ENCODE data around the gene ABCC3. TPM values are rescaled to one million over a fixed set of nuclear protein-coding genes. Genes with fewer than 3 reads are reported as not detected.

The ABCC3 gene
- total RNA-seq, 3 donors from 2014 or later (not counting 1 experiment from before 2014, with no cell fraction given), result 1.6 to 13.2 (median 5.9) TPM

GRCh38 chr17:50691550-50692447 lies 57.1 kb downstream of the ABCC3 start:
- no peaks in the 10 kb centered on the region for H3K27me3 Mint-ChIP-seq (ENCODE audit: low read depth in 2 of 2)
- Histone ChIP-seq H3K4me1 (ENCODE audit: control insufficient read depth, insufficient read depth, low read length) (no peaks in the 10 kb centered on the region), H3K36me3 (ENCODE audit: control insufficient read depth, insufficient read depth, low read length) (peaks cover 33% of the 10 kb centered on the region), H3K9me3 (ENCODE audit: control insufficient read depth, insufficient read depth, low read length) (no peaks in the 10 kb centered on the region), H3K4me3 (ENCODE audit: low read length) (no peak overlapping the region), H3K27ac (ENCODE audit: low read length) (no peak overlapping the region), H3K27me3 (ENCODE audit: control insufficient read depth, insufficient read depth, low read length) (no peaks in the 10 kb centered on the region)
- TF ChIP-seq CTCF (IDR thresholded peaks at IDR 0.05), result no peak
- peak overlapping the region; percentile 24 to 29 for H3K27ac Mint-ChIP-seq
- 92% methylated on average over 5 of the region's 6 CpGs for WGBS (ENCODE audit: insufficient coverage)
- ATAC-seq (no peak), DNase-seq (no peak)
- peaks cover 0 to 4% of the 10 kb centered on the region in 2 donors for H3K4me1 Mint-ChIP-seq
- peaks cover 14% of the 10 kb centered on the region for H3K36me3 Mint-ChIP-seq
- intact Hi-C loops (cut with micrococcal nuclease), result no loop called here
- H3K9me3 Mint-ChIP-seq, result no peaks in the 10 kb centered on the region
- no peak overlapping the region for H3K4me3 Mint-ChIP-seq

- Mint-ChIP-seq H3K27me3 (ENCODE audit: low read depth in 2 of 2) (no peaks in the 10 kb centered on the region), H3K36me3 (peaks cover 19% of the 10 kb centered on the region), H3K4me3 (no peak overlapping the region), H3K27ac (peak overlapping the region; percentile 24 to 29), H3K9me3 (no peaks in the 10 kb centered on the region), H3K4me1 (peaks cover 0 to 4% of the 10 kb centered on the region in 2 donors)
- no peak for TF ChIP-seq CTCF (IDR thresholded peaks at IDR 0.05)
- peaks cover 40% of the 10 kb centered on the region for H3K36me3 ChIP-seq (ENCODE audit: control insufficient read depth, insufficient read depth, low read length)
- no peaks in the 10 kb centered on the region for H3K9me3 ChIP-seq (ENCODE audit: control insufficient read depth, insufficient read depth, low read length)
- no peak for DNase-seq
- H3K27me3 ChIP-seq (ENCODE audit: control insufficient read depth, insufficient read depth, low read length), result no peaks in the 10 kb centered on the region
- H3K27ac ChIP-seq (ENCODE audit: low read length), result no peak overlapping the region
- H3K4me3 ChIP-seq (ENCODE audit: low read length), result no peak overlapping the region
- 93% methylated on average over 6 of the region's 6 CpGs for WGBS (ENCODE audit: insufficient coverage)
- ATAC-seq, result no peak
- H3K4me1 ChIP-seq (ENCODE audit: control insufficient read depth, insufficient read depth, low read length), result no peaks in the 10 kb centered on the region
- intact Hi-C loops (cut with micrococcal nuclease), result no loop called here
These were observed 57.9 kb downstream of the ABCC3 start for GRCh38 chr17:50692448-50693035.

GRCh38 chr17:50693036-50693682 lies 58.5 kb downstream of the ABCC3 start:
- no peak overlapping the region for H3K4me3 Mint-ChIP-seq
- no peaks in the 10 kb centered on the region for H3K27me3 Mint-ChIP-seq (ENCODE audit: low read depth in 2 of 2)
- ATAC-seq (no peak), DNase-seq (no peak)
- H3K36me3 Mint-ChIP-seq, result peaks cover 19% of the 10 kb centered on the region
- H3K4me1 Mint-ChIP-seq, result peaks cover under 1 to 4% of the 10 kb centered on the region in 2 donors
- Histone ChIP-seq H3K36me3 (ENCODE audit: control insufficient read depth, insufficient read depth, low read length) (peaks cover 46% of the 10 kb centered on the region), H3K27me3 (ENCODE audit: control insufficient read depth, insufficient read depth, low read length) (no peaks in the 10 kb centered on the region), H3K4me3 (ENCODE audit: low read length) (no peak overlapping the region), H3K9me3 (ENCODE audit: control insufficient read depth, insufficient read depth, low read length) (no peaks in the 10 kb centered on the region), H3K27ac (ENCODE audit: low read length) (no peak overlapping the region), H3K4me1 (ENCODE audit: control insufficient read depth, insufficient read depth, low read length) (no peaks in the 10 kb centered on the region)
- intact Hi-C loops (cut with micrococcal nuclease), result no loop called here
- 100% methylated on average over 3 of the region's 5 CpGs for WGBS (ENCODE audit: insufficient coverage)
- H3K27ac Mint-ChIP-seq, result no peak overlapping the region
- no peaks in the 10 kb centered on the region for H3K9me3 Mint-ChIP-seq
- TF ChIP-seq CTCF (IDR thresholded peaks at IDR 0.05), result no peak
